ENCODE results near the gene ABCC8. TPM values are rescaled to one million over a fixed set of nuclear protein-coding genes. Genes with fewer than 3 reads are reported as not detected.

Gene ABCC8
- total RNA-seq, 4 donors from 2014 or later: 0.38 to 2.2 TPM; not detected in 2

- TF ChIP-seq CTCF (IDR thresholded peaks at IDR 0.05): no peak
- no peak for ATAC-seq (ENCODE audit: low FRiP score)
Measured at GRCh38 chr11:17439316-17439782, 37.3 kb downstream of the ABCC8 start.

GRCh38 chr11:17437366-17437765 is 39.3 kb downstream of the ABCC8 start:
- no peak for DNase-seq (ENCODE audit: low spot score)
- no peak for TF ChIP-seq CTCF (IDR thresholded peaks at IDR 0.05)
- no peak for ATAC-seq (ENCODE audit: low FRiP score)

More at GRCh38 chr11:17439316-17439782, 37.3 kb downstream of the ABCC8 start:
- DNase-seq (ENCODE audit: low spot score): no peak

- no peak for ATAC-seq (ENCODE audit: low FRiP score)
Measured at GRCh38 chr11:17434108-17434507, 42.5 kb downstream of the ABCC8 start.

GRCh38 chr11:17432002-17432401 is 44.6 kb downstream of the ABCC8 start:
- DNase-seq (ENCODE audit: low spot score) (no peak), ATAC-seq (ENCODE audit: low FRiP score) (no peak)
- no peak for TF ChIP-seq CTCF (IDR thresholded peaks at IDR 0.05)

More at GRCh38 chr11:17434108-17434507, 42.5 kb downstream of the ABCC8 start:
- TF ChIP-seq CTCF (IDR thresholded peaks at IDR 0.05): no peak
- no peak for DNase-seq (ENCODE audit: low spot score)

GRCh38 chr11:17431139-17431538 is 45.5 kb downstream of the ABCC8 start:
- TF ChIP-seq CTCF (IDR thresholded peaks at IDR 0.05): no peak
- ATAC-seq (ENCODE audit: low FRiP score): peak; percentile 43
- DNase-seq (ENCODE audit: low spot score): no peak

- no peak for DNase-seq (ENCODE audit: low spot score)
- no peak for TF ChIP-seq CTCF (IDR thresholded peaks at IDR 0.05)
- ATAC-seq (ENCODE audit: low FRiP score): no peak
Measured at GRCh38 chr11:17430616-17431015, 46.0 kb downstream of the ABCC8 start.

- no peak for TF ChIP-seq CTCF (IDR thresholded peaks at IDR 0.05)
- no peak for DNase-seq (ENCODE audit: low spot score)
- ATAC-seq (ENCODE audit: low FRiP score): no peak
Measured at GRCh38 chr11:17428925-17429324, 47.7 kb downstream of the ABCC8 start.
